KOPT-K1 (cell line): Measurements from ENCODE around the gene BRPF1.

Experiments
- H3K27ac ChIP-seq: fragments of 200-600 bp; sonication (generic); 2 replicates; pipeline ENCODE4 v1.5.1; 2016; ENCODE audit warnings: antibody characterized with exemption, mild to moderate bottlenecking, low read depth, low read length; ENCODE audit not compliant: poor library complexity, severe bottlenecking
- H3K36me3 ChIP-seq: fragments of 200-600 bp; sonication (generic); 2 replicates; pipeline ENCODE4 v1.5.1; 2017; ENCODE audit warnings: antibody characterized with exemption, mild to moderate bottlenecking, low read length, moderate library complexity; ENCODE audit not compliant: insufficient read depth
- H3K9me3 ChIP-seq: fragments of 200-600 bp; sonication (generic); 2 replicates; pipeline ENCODE4 v1.5.1; 2017; ENCODE audit warnings: antibody characterized with exemption, low read length, mild to moderate bottlenecking; ENCODE audit not compliant: insufficient read depth, poor library complexity, severe bottlenecking

The BRPF1 gene

GRCh38 chr3:9739181-9739580 is 7.6 kb downstream of the BRPF1 start:
- no peak overlapping the region for H3K27ac ChIP-seq
- peaks cover 100% of the 10 kb centered on the region for H3K36me3 ChIP-seq
- no peaks in the 10 kb centered on the region for H3K9me3 ChIP-seq

GRCh38 chr3:9742560-9742959 is 11.0 kb downstream of the BRPF1 start:
- H3K36me3 ChIP-seq = peaks cover 100% of the 10 kb centered on the region

GRCh38 chr3:9743548-9743947 is 12.0 kb downstream of the BRPF1 start:
- Histone ChIP-seq H3K9me3 (no peaks in the 10 kb centered on the region), H3K36me3 (peaks cover 100% of the 10 kb centered on the region), H3K27ac (no peak overlapping the region)

More at GRCh38 chr3:9742560-9742959, 11.0 kb downstream of the BRPF1 start:
- Histone ChIP-seq H3K9me3 (no peaks in the 10 kb centered on the region), H3K27ac (no peak overlapping the region)

GRCh38 chr3:9744162-9744561 is 12.6 kb downstream of the BRPF1 start:
- Histone ChIP-seq H3K27ac (no peak overlapping the region), H3K36me3 (peaks cover 100% of the 10 kb centered on the region), H3K9me3 (no peaks in the 10 kb centered on the region)

GRCh38 chr3:9745521-9745920 is 14.0 kb downstream of the BRPF1 start:
- peaks cover 88% of the 10 kb centered on the region for H3K36me3 ChIP-seq
- no peaks in the 10 kb centered on the region for H3K9me3 ChIP-seq
- H3K27ac ChIP-seq = no peak overlapping the region

- Histone ChIP-seq H3K27ac (no peak overlapping the region), H3K36me3 (peaks cover 80% of the 10 kb centered on the region), H3K9me3 (no peaks in the 10 kb centered on the region)
Observed at GRCh38 chr3:9746330-9746729, 14.8 kb downstream of the BRPF1 start.

- H3K27ac ChIP-seq = no peak overlapping the region
- peaks cover 79% of the 10 kb centered on the region for H3K36me3 ChIP-seq
- no peaks in the 10 kb centered on the region for H3K9me3 ChIP-seq
Observed at GRCh38 chr3:9747267-9747666, 15.7 kb downstream of the BRPF1 start.

- Histone ChIP-seq H3K9me3 (no peaks in the 10 kb centered on the region), H3K36me3 (peaks cover 77% of the 10 kb centered on the region), H3K27ac (no peak overlapping the region)
Observed at GRCh38 chr3:9748031-9748430, 16.5 kb downstream of the BRPF1 start.

GRCh38 chr3:9749296-9749644 is 17.7 kb downstream of the BRPF1 start:
- H3K36me3 ChIP-seq = peaks cover 64% of the 10 kb centered on the region
- H3K27ac ChIP-seq = peak overlapping the region; percentile 66
- H3K9me3 ChIP-seq = no peaks in the 10 kb centered on the region

- no peaks in the 10 kb centered on the region for H3K9me3 ChIP-seq
- H3K27ac ChIP-seq = peak within 1 kb of the TSS; percentile 66
- H3K36me3 ChIP-seq = peaks cover 64% of the 10 kb centered on the region
Observed at GRCh38 chr3:9749645-9750555, 18.4 kb downstream of the BRPF1 start, which contains the start of gene OGG1. Gene OGG1, plus strand, starts transcription at chr3:9749952. Its CDS starts 335 bp downstream, at chr3:9750287.

- no peaks in the 10 kb centered on the region for H3K9me3 ChIP-seq
- H3K27ac ChIP-seq = peak overlapping the region; percentile 66
- H3K36me3 ChIP-seq = peaks cover 57% of the 10 kb centered on the region
Observed at GRCh38 chr3:9750556-9751411, 19.2 kb downstream of the BRPF1 start.

GRCh38 chr3:9754678-9755077 is 23.1 kb downstream of the BRPF1 start:
- Histone ChIP-seq H3K36me3 (peaks cover 37% of the 10 kb centered on the region), H3K9me3 (no peaks in the 10 kb centered on the region), H3K27ac (no peak overlapping the region)

GRCh38 chr3:9757427-9757826 is 25.9 kb downstream of the BRPF1 start:
- H3K36me3 ChIP-seq = peaks cover 26% of the 10 kb centered on the region; the same call in 1 of the 2 replicates
- no peak overlapping the region for H3K27ac ChIP-seq
- no peaks in the 10 kb centered on the region for H3K9me3 ChIP-seq

- Histone ChIP-seq H3K36me3 (peaks cover 14% of the 10 kb centered on the region; the same call in 1 of the 2 replicates), H3K27ac (no peak overlapping the region)
Observed at GRCh38 chr3:9760779-9761505, 29.4 kb downstream of the BRPF1 start.

GRCh38 chr3:9761919-9762318 is 30.4 kb downstream of the BRPF1 start:
- H3K36me3 ChIP-seq = peaks cover 8% of the 10 kb centered on the region; the same call in 1 of the 2 replicates
- no peaks in the 10 kb centered on the region for H3K9me3 ChIP-seq
- no peak overlapping the region for H3K27ac ChIP-seq

More at GRCh38 chr3:9760779-9761505, 29.4 kb downstream of the BRPF1 start:
- no peaks in the 10 kb centered on the region for H3K9me3 ChIP-seq
